Hepatocyte (in vitro differentiated cells): ENCODE measurements around the gene ARVCF. TPM values are rescaled to one million over a fixed set of nuclear protein-coding genes. Genes with fewer than 3 reads are reported as not detected.

Experiments used
- DNase-seq: peaks from one replicate; pipeline ENCODE4 v3.0.0-alpha.2; 2016; ENCODE audit warnings: low spot score
- H2AFZ ChIP-seq: fragments of 200-600 bp; sonication (generic); 2 replicates; pipeline ENCODE4 v1.6.0; 2016; ENCODE audit warnings: antibody characterized with exemption, mild to moderate bottlenecking
- H3K27ac ChIP-seq: fragments of 200-600 bp; sonication (generic); 2 replicates; pipeline ENCODE4 v1.5.1; 2016; ENCODE audit warnings: mild to moderate bottlenecking
- H3K27me3 ChIP-seq: fragments of 200-600 bp; sonication (generic); 2 replicates; pipeline ENCODE4 v1.6.1; 2016
- H3K36me3 ChIP-seq: fragments of 200-600 bp; sonication (generic); replicated peaks from 2 replicates; pipeline ENCODE4 v1.5.1; 2016; ENCODE audit warnings: low read depth; ENCODE audit not compliant: insufficient read depth
- H3K4me1 ChIP-seq: fragments of 200-600 bp; sonication (generic); 2 replicates; pipeline ENCODE4 v1.5.1; 2016; ENCODE audit warnings: mild to moderate bottlenecking, moderate library complexity; ENCODE audit not compliant: insufficient read depth
- H3K4me2 ChIP-seq: fragments of 200-600 bp; sonication (generic); 2 replicates; pipeline ENCODE4 v1.6.0; 2016
- H3K4me3 ChIP-seq: fragments of 200-600 bp; sonication (generic); 2 replicates; pipeline ENCODE4 v1.5.1; 2016; ENCODE audit warnings: mild to moderate bottlenecking
- H3K79me2 ChIP-seq: fragments of 200-600 bp; sonication (generic); 2 replicates; pipeline ENCODE4 v1.6.0; 2017; ENCODE audit warnings: mild to moderate bottlenecking
- H3K9me2 ChIP-seq: fragments of 200-600 bp; sonication (generic); replicated peaks from 2 replicates; pipeline ENCODE4 v1.6.0; 2017; ENCODE audit warnings: mild to moderate bottlenecking; ENCODE audit not compliant: insufficient read depth
- H3K9me3 ChIP-seq: fragments of 200-600 bp; sonication (generic); 2 replicates; pipeline ENCODE4 v1.5.1; 2016; ENCODE audit warnings: low read depth, mild to moderate bottlenecking
- H4K20me1 ChIP-seq: fragments of 200-600 bp; sonication (generic); 2 replicates; pipeline ENCODE4 v1.6.0; 2016; ENCODE audit warnings: mild to moderate bottlenecking; ENCODE audit not compliant: insufficient read depth, poor library complexity, severe bottlenecking
- CTCF ChIP-seq: fragments of 200-600 bp; sonication (generic); IDR thresholded peaks from 2 replicates; pipeline ENCODE4 v1.5.1; 2016; ENCODE audit warnings: antibody characterized with exemption, mild to moderate bottlenecking; ENCODE audit not compliant: poor library complexity
- EZH2 ChIP-seq: fragments of 200-600 bp; sonication (generic); IDR thresholded peaks from 2 replicates; pipeline ENCODE4 v1.6.1; 2016; ENCODE audit warnings: antibody characterized with exemption, mild to moderate bottlenecking, borderline replicate concordance
- EZH2phosphoT487 ChIP-seq: fragments of 200-600 bp; sonication (generic); IDR thresholded peaks from one replicate; pipeline ENCODE4 v1.6.1; 2018; ENCODE audit warnings: antibody characterized with exemption, mild to moderate bottlenecking, low read depth, moderate library complexity; ENCODE audit not compliant: unreplicated experiment, severe bottlenecking
- WGBS: methylation state at CpG from one replicate; pipeline ENCODE4 v1.1.6; 2016; ENCODE audit warnings: low lambda C conversion rate; ENCODE audit errors: missing lambda C conversion rate; 5-methylcytosine and 5-hydroxymethylcytosine counted together
- polyA plus RNA-seq: library from polyadenylated mRNA; unstranded; fragments of >200 nt; fragmentation: Nextera tagmentation; extraction: Ambion mirVana; gene quantifications from 2 replicates; pipeline ENCODE4 v1.2.1, GENCODE V29; 2016
- total RNA-seq: library from RNA; depleted of rRNA; stranded (reverse); fragments of >200 nt; gene quantifications from 2 replicates; pipeline ENCODE4 v1.2.3, GENCODE V29; 2014

The ARVCF gene
- total and polyA plus RNA-seq, 2 experiments from 2014 or later, result 23.8 to 32.5 TPM

GRCh38 chr22:20035375-20036083, 18.9 kb upstream of the ARVCF start:
- WGBS, result 86% methylated on average over 16 of the region's 16 CpGs
- TF ChIP-seq EZH2phosphoT487 (no peak), EZH2 (no peak), CTCF (no peak)
- Histone ChIP-seq H3K4me2 (no peak overlapping the region), H3K9me3 (no peaks in the 10 kb centered on the region), H3K4me1 (no peaks in the 10 kb centered on the region), H4K20me1 (no peaks in the 10 kb centered on the region), H2AFZ (no peak overlapping the region), H3K27ac (no peak overlapping the region), H3K36me3 (no peaks in the 10 kb centered on the region), H3K9me2 (no peaks in the 10 kb centered on the region), H3K79me2 (no peaks in the 10 kb centered on the region), H3K4me3 (no peak overlapping the region), H3K27me3 (no peaks in the 10 kb centered on the region)
- DNase-seq, result no peak

- WGBS, result 89% methylated on average over 5 of the region's 5 CpGs
Measured at GRCh38 chr22:20034143-20034542, 17.5 kb upstream of the ARVCF start.

GRCh38 chr22:20033045-20033706, 16.6 kb upstream of the ARVCF start:
- H3K4me1 ChIP-seq, result no peaks in the 10 kb centered on the region
- H3K27ac ChIP-seq, result no peak overlapping the region
- no peak overlapping the region for H3K4me2 ChIP-seq
- no peaks in the 10 kb centered on the region for H3K9me2 ChIP-seq
- H3K79me2 ChIP-seq, result no peaks in the 10 kb centered on the region
- TF ChIP-seq EZH2phosphoT487 (no peak), CTCF (no peak), EZH2 (no peak)
- peaks cover 4% of the 10 kb centered on the region for H4K20me1 ChIP-seq
- H2AFZ ChIP-seq, result no peak overlapping the region
- H3K36me3 ChIP-seq, result no peaks in the 10 kb centered on the region
- H3K9me3 ChIP-seq, result no peaks in the 10 kb centered on the region
- no peak for DNase-seq
- H3K27me3 ChIP-seq, result no peaks in the 10 kb centered on the region
- 98% methylated on average over 14 of the region's 14 CpGs for WGBS
- H3K4me3 ChIP-seq, result no peak overlapping the region

More at GRCh38 chr22:20034143-20034542, 17.5 kb upstream of the ARVCF start:
- Histone ChIP-seq H3K36me3 (no peaks in the 10 kb centered on the region), H3K4me2 (no peak overlapping the region), H3K27me3 (no peaks in the 10 kb centered on the region), H3K79me2 (no peaks in the 10 kb centered on the region), H3K4me1 (no peaks in the 10 kb centered on the region), H3K27ac (no peak overlapping the region), H2AFZ (no peak overlapping the region), H3K9me3 (no peaks in the 10 kb centered on the region), H3K4me3 (no peak overlapping the region), H3K9me2 (no peaks in the 10 kb centered on the region), H4K20me1 (no peaks in the 10 kb centered on the region)
- no peak for DNase-seq
- TF ChIP-seq EZH2, result no peak
- no peak for TF ChIP-seq CTCF
- TF ChIP-seq EZH2phosphoT487, result no peak
